Osteocyte (in vitro differentiated cells): ENCODE measurements around the gene ANO3. TPM values are rescaled to one million over a fixed set of nuclear protein-coding genes. Genes with fewer than 3 reads are reported as not detected.

Experiments used
- DNase-seq: peaks from one replicate; pipeline ENCODE4 v3.0.0; 2021; ENCODE audit warnings: mixed read lengths; ENCODE audit not compliant: unreplicated experiment; ENCODE audit errors: extremely low spot score
- H3K27ac Mint-ChIP-seq: one replicate; pipeline ENCODE4 v1.8.0; 2021; ENCODE audit warnings: mild to moderate bottlenecking, mixed read lengths; ENCODE audit not compliant: unreplicated experiment
- H3K27me3 Mint-ChIP-seq: one replicate; pipeline ENCODE4 v1.8.0; 2021; ENCODE audit warnings: mixed read lengths; ENCODE audit not compliant: unreplicated experiment
- H3K36me3 Mint-ChIP-seq: one replicate; pipeline ENCODE4 v1.8.0; 2021; ENCODE audit warnings: mixed read lengths; ENCODE audit not compliant: unreplicated experiment
- H3K4me1 Mint-ChIP-seq: one replicate; pipeline ENCODE4 v1.8.0; 2021; ENCODE audit warnings: mixed read lengths; ENCODE audit not compliant: unreplicated experiment
- H3K4me3 Mint-ChIP-seq: one replicate; pipeline ENCODE4 v1.8.0; 2021; ENCODE audit warnings: mild to moderate bottlenecking, moderate library complexity, mixed read lengths; ENCODE audit not compliant: unreplicated experiment
- H3K9me3 Mint-ChIP-seq: one replicate; pipeline ENCODE4 v1.8.0; 2021; ENCODE audit warnings: mixed read lengths; ENCODE audit not compliant: unreplicated experiment
- total RNA-seq: library from RNA; stranded (reverse); gene quantifications from 2 replicates; pipeline ENCODE4 v1.2.1, GENCODE V29; 2021
- TF ChIP-seq, protein P1 (sequence below): fragments of 200-600 bp; sonication (generic); IDR thresholded peaks from 2 replicates; pipeline ENCODE4 v1.5.0; 2021; ENCODE audit warnings: antibody characterized with exemption, mild to moderate bottlenecking, moderate library complexity

The ANO3 gene
- total RNA-seq, 1 donor from 2014 or later = not detected

DNA sequence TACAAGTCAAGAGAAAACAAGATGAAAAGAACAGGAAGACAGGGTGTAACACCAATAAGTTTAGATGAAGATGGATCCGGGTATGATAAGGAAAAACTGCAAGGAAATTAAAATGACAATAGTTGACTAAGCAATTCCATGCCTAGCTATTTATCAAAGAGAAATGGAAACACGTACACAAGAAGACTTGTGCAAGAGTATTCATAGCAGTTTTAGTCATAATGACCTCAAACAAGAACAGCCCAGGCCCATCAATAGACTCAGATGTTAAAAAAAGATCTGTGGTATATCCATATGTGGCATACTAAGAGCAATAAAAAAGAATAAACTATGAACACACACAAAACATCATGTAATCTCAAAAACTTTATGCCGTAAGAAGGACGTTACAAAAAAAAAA is 356.8 kb downstream of the ANO3 start:
- DNase-seq = no peak
- no peaks in the 10 kb centered on the region for H3K27me3 Mint-ChIP-seq
- no peaks in the 10 kb centered on the region for H3K36me3 Mint-ChIP-seq
- no peaks in the 10 kb centered on the region for H3K4me1 Mint-ChIP-seq
- H3K9me3 Mint-ChIP-seq = no peaks in the 10 kb centered on the region
- no peak overlapping the region for H3K4me3 Mint-ChIP-seq
- TF ChIP-seq, protein P1, sequence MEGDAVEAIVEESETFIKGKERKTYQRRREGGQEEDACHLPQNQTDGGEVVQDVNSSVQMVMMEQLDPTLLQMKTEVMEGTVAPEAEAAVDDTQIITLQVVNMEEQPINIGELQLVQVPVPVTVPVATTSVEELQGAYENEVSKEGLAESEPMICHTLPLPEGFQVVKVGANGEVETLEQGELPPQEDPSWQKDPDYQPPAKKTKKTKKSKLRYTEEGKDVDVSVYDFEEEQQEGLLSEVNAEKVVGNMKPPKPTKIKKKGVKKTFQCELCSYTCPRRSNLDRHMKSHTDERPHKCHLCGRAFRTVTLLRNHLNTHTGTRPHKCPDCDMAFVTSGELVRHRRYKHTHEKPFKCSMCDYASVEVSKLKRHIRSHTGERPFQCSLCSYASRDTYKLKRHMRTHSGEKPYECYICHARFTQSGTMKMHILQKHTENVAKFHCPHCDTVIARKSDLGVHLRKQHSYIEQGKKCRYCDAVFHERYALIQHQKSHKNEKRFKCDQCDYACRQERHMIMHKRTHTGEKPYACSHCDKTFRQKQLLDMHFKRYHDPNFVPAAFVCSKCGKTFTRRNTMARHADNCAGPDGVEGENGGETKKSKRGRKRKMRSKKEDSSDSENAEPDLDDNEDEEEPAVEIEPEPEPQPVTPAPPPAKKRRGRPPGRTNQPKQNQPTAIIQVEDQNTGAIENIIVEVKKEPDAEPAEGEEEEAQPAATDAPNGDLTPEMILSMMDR = no peak
- no peak overlapping the region for H3K27ac Mint-ChIP-seq

DNA sequence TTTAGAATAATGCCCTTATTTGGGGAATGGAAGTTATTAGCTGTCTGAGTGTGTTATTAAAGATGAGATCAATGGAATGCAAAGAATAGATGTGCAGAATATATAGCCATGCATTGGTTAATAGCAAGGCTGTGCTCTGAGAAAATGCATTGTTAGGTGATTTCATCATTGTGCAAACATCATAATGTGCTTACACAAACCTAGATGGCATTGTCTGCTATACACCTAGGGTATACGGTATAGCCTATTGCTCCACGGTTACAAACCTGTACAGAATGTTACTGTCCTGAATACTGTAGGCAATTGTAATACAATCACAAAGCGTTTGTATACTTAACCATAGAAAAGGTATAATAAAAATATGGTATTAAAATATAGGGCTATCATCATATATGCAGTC is 364.4 kb downstream of the ANO3 start:
- no peaks in the 10 kb centered on the region for H3K9me3 Mint-ChIP-seq
- H3K4me1 Mint-ChIP-seq = no peaks in the 10 kb centered on the region
- no peaks in the 10 kb centered on the region for H3K36me3 Mint-ChIP-seq
- H3K27me3 Mint-ChIP-seq = no peaks in the 10 kb centered on the region
- DNase-seq = no peak
- H3K27ac Mint-ChIP-seq = no peak overlapping the region
- TF ChIP-seq, protein P1 = no peak
- no peak overlapping the region for H3K4me3 Mint-ChIP-seq

DNA sequence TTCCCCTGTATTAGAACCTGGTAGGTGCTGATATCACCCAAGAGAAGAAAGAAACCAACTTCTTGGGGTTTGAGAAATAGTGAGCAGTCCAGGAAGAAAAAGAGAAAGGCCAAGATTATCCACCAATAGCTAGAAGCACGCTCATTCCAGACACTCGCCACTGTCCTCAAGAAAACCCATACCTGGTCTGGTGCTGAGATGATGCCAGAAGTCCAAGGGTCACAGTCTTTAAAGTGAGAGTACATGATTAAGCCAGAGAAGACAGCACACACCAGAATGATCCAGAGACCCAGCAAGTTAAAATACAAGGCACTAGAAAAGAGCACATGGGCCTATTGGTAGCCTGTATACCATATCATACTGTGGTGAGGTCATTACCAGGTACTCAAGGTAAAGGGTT is 366.3 kb downstream of the ANO3 start:
- Mint-ChIP-seq H3K36me3 (no peaks in the 10 kb centered on the region), H3K4me1 (no peaks in the 10 kb centered on the region), H3K27ac (no peak overlapping the region), H3K27me3 (no peaks in the 10 kb centered on the region), H3K9me3 (no peaks in the 10 kb centered on the region), H3K4me3 (no peak overlapping the region)
- TF ChIP-seq, protein P1 = no peak
- no peak for DNase-seq

DNA sequence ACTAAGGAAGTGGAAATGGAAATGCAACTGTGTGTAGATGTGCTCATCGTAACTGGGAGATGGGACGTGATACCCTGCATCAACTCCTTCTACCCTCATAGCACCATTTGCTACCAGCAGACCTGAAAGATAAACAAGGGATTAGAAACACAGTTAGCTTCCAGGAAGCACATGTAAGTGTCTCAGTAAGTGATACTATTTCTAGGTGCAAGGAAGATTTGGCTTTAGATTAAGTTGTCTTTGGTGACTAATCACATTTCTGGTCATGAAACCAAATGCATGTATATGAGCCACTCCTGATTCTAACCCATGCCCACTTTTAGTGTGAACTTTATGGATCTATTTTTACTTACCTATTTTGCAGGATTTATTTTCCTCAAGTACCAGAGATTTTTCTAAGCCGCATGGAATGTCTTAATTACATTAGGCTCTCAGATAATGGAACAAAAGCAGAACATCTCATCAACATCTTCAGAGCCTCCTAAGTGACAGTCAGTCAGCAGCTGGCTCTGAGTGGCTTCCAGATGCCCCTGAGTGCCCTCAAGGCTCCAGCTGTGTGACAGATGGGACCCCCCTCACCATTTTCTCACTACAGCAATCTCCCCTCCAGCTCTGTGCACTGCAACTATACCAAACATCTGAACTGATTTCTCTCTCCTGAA is 368.8 kb downstream of the ANO3 start:
- Mint-ChIP-seq H3K4me3 (no peak overlapping the region), H3K27me3 (no peaks in the 10 kb centered on the region), H3K9me3 (no peaks in the 10 kb centered on the region), H3K4me1 (no peaks in the 10 kb centered on the region), H3K27ac (no peak overlapping the region), H3K36me3 (no peaks in the 10 kb centered on the region)
- no peak for DNase-seq
- TF ChIP-seq, protein P1 = no peak

DNA sequence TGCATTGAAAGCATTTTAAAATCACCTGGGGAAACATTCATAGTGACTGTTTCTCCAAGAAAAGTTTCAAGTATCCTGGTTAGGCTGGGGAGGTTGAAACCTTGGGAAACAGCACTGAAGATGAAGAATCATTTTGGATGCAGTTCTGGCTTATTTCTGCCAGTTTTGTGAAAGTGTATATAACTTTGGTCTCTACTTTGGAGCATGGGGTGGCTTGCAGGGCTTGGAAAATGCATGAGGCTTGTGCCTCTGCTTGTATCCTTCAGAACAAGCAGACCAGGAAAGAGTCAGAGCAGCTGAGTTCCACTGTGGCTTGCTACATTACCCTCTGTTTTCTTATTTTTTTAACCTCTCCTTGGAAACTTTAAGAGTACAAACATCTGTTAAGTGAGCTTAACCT is 370.5 kb downstream of the ANO3 start:
- TF ChIP-seq, protein P1 = no peak
- H3K4me1 Mint-ChIP-seq = no peaks in the 10 kb centered on the region
- no peak for DNase-seq
- H3K36me3 Mint-ChIP-seq = no peaks in the 10 kb centered on the region
- no peak overlapping the region for H3K27ac Mint-ChIP-seq
- H3K9me3 Mint-ChIP-seq = no peaks in the 10 kb centered on the region
- peaks cover 8% of the 10 kb centered on the region for H3K27me3 Mint-ChIP-seq
- no peak overlapping the region for H3K4me3 Mint-ChIP-seq
